PC-9 (cell line): ENCODE results near the gene MYO16.

Experiments used
- EZH2 ChIP-seq: fragments of 200-600 bp; sonication (generic); IDR thresholded peaks from 2 replicates; pipeline ENCODE4 v1.8.0; 2017; ENCODE audit warnings: antibody characterized with exemption, low read depth
- TF ChIP-seq, protein P1 (sequence below): fragments of 200-600 bp; sonication (generic); conservative IDR thresholded peaks from 2 replicates; pipeline ENCODE4 v1.6.1; 2017; ENCODE audit warnings: mixed run types, antibody characterized with exemption, mild to moderate bottlenecking, moderate library complexity

DNA sequence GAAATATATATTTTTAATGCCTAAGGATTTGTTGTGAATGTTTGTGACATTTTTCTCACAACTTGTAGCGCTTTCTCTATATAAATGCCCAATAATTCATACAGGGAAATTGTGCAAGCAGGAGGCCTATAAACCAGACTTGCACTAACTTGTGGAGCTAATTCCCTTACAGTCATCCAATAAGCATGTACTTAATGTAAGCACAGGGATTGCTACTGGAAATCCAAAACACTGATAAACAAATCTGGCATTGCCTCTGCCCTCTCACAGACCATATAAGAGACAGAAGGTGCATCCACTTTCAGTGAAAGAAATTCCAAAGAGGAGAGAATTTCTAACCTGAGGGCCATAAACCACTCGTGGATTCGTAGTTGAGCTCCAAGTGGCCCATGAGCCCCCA lies 518.8 kb downstream of the MYO16 start:
- TF ChIP-seq, protein P1, sequence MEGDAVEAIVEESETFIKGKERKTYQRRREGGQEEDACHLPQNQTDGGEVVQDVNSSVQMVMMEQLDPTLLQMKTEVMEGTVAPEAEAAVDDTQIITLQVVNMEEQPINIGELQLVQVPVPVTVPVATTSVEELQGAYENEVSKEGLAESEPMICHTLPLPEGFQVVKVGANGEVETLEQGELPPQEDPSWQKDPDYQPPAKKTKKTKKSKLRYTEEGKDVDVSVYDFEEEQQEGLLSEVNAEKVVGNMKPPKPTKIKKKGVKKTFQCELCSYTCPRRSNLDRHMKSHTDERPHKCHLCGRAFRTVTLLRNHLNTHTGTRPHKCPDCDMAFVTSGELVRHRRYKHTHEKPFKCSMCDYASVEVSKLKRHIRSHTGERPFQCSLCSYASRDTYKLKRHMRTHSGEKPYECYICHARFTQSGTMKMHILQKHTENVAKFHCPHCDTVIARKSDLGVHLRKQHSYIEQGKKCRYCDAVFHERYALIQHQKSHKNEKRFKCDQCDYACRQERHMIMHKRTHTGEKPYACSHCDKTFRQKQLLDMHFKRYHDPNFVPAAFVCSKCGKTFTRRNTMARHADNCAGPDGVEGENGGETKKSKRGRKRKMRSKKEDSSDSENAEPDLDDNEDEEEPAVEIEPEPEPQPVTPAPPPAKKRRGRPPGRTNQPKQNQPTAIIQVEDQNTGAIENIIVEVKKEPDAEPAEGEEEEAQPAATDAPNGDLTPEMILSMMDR, result no peak
- no peak for TF ChIP-seq EZH2
